Measurements from ENCODE around the gene CLEC16A. TPM values are rescaled to one million over a fixed set of nuclear protein-coding genes. Genes with fewer than 3 reads are reported as not detected.

The CLEC16A gene
- total and polyA plus RNA-seq, 5 donors from 2014 or later = 11.8 to 38.9 (median 12.3) TPM

DNA sequence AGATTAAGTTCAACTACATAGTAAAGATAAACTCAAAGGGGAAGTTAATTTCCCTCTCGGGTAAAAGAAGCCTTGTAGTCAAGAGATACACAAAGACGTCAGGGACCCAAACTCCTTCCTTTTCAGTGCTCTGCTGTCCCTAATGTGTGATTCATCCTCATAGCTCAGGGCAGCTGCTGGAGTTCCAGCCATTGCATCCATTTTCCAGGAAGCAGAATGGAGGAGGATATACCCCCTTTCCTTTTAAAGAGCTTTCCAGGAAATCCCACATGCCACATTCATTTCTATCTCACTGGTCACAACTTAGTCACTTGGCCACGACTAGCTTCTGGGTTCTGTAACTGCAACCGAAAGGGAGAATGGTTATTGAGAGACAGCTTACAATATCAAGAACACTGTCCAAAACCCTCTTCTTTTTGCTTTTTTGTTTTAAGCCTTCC lies 216.3 kb downstream of the CLEC16A start:
- Histone ChIP-seq H3K27ac (ENCODE audit: insufficient read depth, low read length, poor library complexity, severe bottlenecking) (no peak overlapping the region), H3K36me3 (ENCODE audit: control insufficient read depth, insufficient read depth, low read length) (no peaks in the 10 kb centered on the region), H3K4me1 (ENCODE audit: control insufficient read depth, insufficient read depth, low read length, poor library complexity, severe bottlenecking) (no peaks in the 10 kb centered on the region), H3K9me3 (ENCODE audit: control insufficient read depth in 2 of 2, low read length in 2 of 2) (no peaks in the 10 kb centered on the region), H3K27me3 (ENCODE audit: control insufficient read depth, insufficient read depth, low read length) (no peaks in the 10 kb centered on the region), H3K4me3 (ENCODE audit: low read depth, low read length) (no peak overlapping the region)
- DNase-seq (peak in 1 of 3 donors; percentile 86), ATAC-seq (ENCODE audit: low read depth in 2 of 2) (no peak)
- Mint-ChIP-seq H3K9me3 (no peaks in the 10 kb centered on the region), H3K27ac (peak overlapping the region; percentile 46 to 59 (median 50)), H3K27me3 (no peaks in the 10 kb centered on the region), H3K4me3 (no peak overlapping the region), H3K4me1 (peaks cover 4 to 24% (median 7%) of the 10 kb centered on the region in 4 donors), H3K36me3 (peaks cover 11% of the 10 kb centered on the region)

DNA sequence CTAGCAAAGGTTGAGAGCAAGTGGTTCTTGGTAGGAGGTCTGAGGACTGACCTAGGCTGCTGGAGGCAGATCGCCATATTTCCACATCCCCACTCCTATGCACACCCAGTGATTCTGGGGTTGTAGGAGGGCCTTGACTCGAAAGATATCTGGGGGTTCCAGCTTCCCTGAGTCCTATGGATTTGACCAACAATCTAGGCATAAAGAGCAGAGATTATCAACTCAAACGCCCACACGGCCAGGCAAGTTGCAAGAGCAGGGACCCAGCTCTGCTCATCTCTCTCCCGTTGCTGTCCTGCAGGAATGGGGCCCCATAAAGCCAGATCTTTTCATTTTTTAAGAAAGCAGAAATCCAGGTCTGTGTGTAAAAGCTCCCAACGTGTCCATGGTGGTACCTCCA lies 217.1 kb downstream of the CLEC16A start:
- ATAC-seq (ENCODE audit: low read depth in 2 of 2) = no peak
- no peak for DNase-seq
- H3K36me3 ChIP-seq (ENCODE audit: control insufficient read depth, insufficient read depth, low read length) = peaks cover 3% of the 10 kb centered on the region
- H3K4me1 ChIP-seq (ENCODE audit: control insufficient read depth, insufficient read depth, low read length, poor library complexity, severe bottlenecking) = no peaks in the 10 kb centered on the region
- H3K27me3 ChIP-seq (ENCODE audit: control insufficient read depth, insufficient read depth, low read length) = no peaks in the 10 kb centered on the region
- H3K27ac Mint-ChIP-seq = peak overlapping the region in 1 of 3 donors; percentile 50
- H3K4me3 Mint-ChIP-seq = no peak overlapping the region
- H3K4me3 ChIP-seq (ENCODE audit: low read depth, low read length) = no peak overlapping the region
- no peak overlapping the region for H3K27ac ChIP-seq (ENCODE audit: insufficient read depth, low read length, poor library complexity, severe bottlenecking)
- no peaks in the 10 kb centered on the region for H3K9me3 ChIP-seq (ENCODE audit: control insufficient read depth in 2 of 2, low read length in 2 of 2)
- H3K36me3 Mint-ChIP-seq = peaks cover 13% of the 10 kb centered on the region
- H3K4me1 Mint-ChIP-seq = peaks cover 4 to 21% (median 7%) of the 10 kb centered on the region in 4 donors
- no peaks in the 10 kb centered on the region for H3K9me3 Mint-ChIP-seq
- H3K27me3 Mint-ChIP-seq = no peaks in the 10 kb centered on the region

DNA sequence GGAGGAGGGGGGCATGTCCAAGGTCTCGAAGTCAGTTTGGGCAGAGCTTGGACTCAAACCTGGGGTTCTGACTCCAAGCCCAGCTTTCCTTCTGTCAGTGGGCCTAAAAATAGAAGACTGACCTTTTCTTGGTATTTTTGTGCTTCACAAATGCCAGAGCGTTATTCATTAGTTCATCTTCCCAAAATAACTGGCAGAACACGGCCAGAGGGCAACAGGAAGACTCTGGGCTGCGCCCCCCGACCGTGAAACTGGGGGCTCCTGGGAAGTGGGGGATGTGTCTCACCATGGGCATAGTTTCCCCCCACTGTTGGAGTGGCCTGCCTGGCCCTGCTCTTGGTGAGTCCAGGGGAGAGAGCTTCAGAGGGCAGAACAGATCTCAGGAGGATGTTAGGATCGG lies 217.6 kb downstream of the CLEC16A start:
- peaks cover 7% of the 10 kb centered on the region for H3K36me3 ChIP-seq (ENCODE audit: control insufficient read depth, insufficient read depth, low read length)
- H3K27me3 ChIP-seq (ENCODE audit: control insufficient read depth, insufficient read depth, low read length) = no peaks in the 10 kb centered on the region
- no peaks in the 10 kb centered on the region for H3K4me1 ChIP-seq (ENCODE audit: control insufficient read depth, insufficient read depth, low read length, poor library complexity, severe bottlenecking)
- H3K9me3 ChIP-seq (ENCODE audit: control insufficient read depth in 2 of 2, low read length in 2 of 2) = no peaks in the 10 kb centered on the region
- no peak overlapping the region for H3K4me3 Mint-ChIP-seq
- ATAC-seq (ENCODE audit: low read depth in 2 of 2) (no peak), DNase-seq (no peak)
- H3K27me3 Mint-ChIP-seq = no peaks in the 10 kb centered on the region
- peaks cover 4 to 19% (median 7%) of the 10 kb centered on the region in 4 donors for H3K4me1 Mint-ChIP-seq
- H3K27ac Mint-ChIP-seq = no peak overlapping the region
- H3K36me3 Mint-ChIP-seq = peaks cover 16% of the 10 kb centered on the region
- no peak overlapping the region for H3K27ac ChIP-seq (ENCODE audit: insufficient read depth, low read length, poor library complexity, severe bottlenecking)
- H3K9me3 Mint-ChIP-seq = no peaks in the 10 kb centered on the region
- no peak overlapping the region for H3K4me3 ChIP-seq (ENCODE audit: low read depth, low read length)

DNA sequence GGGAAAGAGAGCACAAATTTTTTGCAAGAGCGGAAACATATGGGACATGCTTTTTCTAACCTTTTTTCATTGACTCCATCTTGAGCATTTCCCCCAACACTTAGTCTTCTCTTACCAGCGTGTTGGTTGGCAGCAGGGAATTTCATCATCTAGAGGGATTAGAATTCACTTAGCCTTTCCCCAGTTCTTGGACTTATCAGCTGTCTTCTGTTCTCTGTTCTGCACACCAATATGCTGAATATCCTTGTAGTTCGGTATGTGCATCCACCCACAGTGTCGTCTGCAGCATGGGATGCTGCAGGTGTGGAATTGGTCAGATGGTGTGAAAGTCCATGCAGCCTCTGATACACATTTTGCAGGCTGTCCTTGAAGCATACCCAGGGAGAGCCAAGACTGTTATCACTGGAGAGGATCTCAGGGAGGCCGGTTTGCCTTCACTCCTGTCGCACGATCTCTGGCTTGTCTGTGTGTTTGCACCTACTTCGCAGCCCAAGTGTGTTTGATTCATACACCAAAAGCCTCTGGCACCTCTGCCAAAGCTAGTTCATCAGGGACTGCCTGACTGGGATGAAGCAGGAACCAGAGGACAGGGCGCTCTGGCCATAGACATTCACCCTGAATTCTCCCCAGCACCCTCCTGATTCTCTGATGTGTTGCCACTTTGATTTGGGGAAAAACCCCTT lies 218.4 kb downstream of the CLEC16A start:
- peaks cover 4 to 13% (median 7%) of the 10 kb centered on the region in 4 donors for H3K4me1 Mint-ChIP-seq
- H3K27me3 ChIP-seq (ENCODE audit: control insufficient read depth, insufficient read depth, low read length) = no peaks in the 10 kb centered on the region
- H3K4me1 ChIP-seq (ENCODE audit: control insufficient read depth, insufficient read depth, low read length, poor library complexity, severe bottlenecking) = no peaks in the 10 kb centered on the region
- H3K9me3 ChIP-seq (ENCODE audit: control insufficient read depth in 2 of 2, low read length in 2 of 2) = no peaks in the 10 kb centered on the region
- no peaks in the 10 kb centered on the region for H3K9me3 Mint-ChIP-seq
- H3K27me3 Mint-ChIP-seq = no peaks in the 10 kb centered on the region
- peaks cover 23% of the 10 kb centered on the region for H3K36me3 Mint-ChIP-seq
- H3K27ac Mint-ChIP-seq = peak overlapping the region in 1 of 3 donors; percentile 43
- ATAC-seq (ENCODE audit: low read depth in 2 of 2) = no peak
- no peak overlapping the region for H3K4me3 Mint-ChIP-seq
- no peak for DNase-seq
- no peak overlapping the region for H3K27ac ChIP-seq (ENCODE audit: insufficient read depth, low read length, poor library complexity, severe bottlenecking)
- no peak overlapping the region for H3K4me3 ChIP-seq (ENCODE audit: low read depth, low read length)
- peaks cover 14% of the 10 kb centered on the region for H3K36me3 ChIP-seq (ENCODE audit: control insufficient read depth, insufficient read depth, low read length)

DNA sequence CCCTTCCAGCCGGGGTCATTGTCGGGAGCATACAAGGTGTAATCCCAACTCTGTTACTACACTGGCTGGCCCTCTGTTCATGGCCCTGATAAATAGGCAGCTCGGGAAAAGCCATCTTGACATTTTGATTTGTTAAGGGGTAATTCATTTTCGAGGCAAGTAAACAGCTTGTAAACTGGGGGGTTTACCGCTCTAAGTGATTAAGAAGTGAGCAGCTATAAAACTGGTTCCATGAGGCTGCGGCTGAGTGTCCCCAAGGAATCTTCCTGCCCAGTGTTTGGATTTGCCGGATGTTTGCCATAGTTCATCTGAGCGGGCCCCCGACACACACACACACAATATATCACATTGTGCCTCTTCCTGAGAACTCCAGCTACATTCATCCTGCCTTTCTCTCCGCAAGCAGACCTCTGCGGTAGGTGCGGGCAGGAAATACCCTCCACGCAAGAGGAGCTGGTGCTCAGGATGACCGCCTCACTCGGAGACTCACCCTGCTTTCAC lies 219.4 kb downstream of the CLEC16A start:
- Histone ChIP-seq H3K27ac (ENCODE audit: insufficient read depth, low read length, poor library complexity, severe bottlenecking) (no peak overlapping the region), H3K4me1 (ENCODE audit: control insufficient read depth, insufficient read depth, low read length, poor library complexity, severe bottlenecking) (no peaks in the 10 kb centered on the region), H3K9me3 (ENCODE audit: control insufficient read depth in 2 of 2, low read length in 2 of 2) (no peaks in the 10 kb centered on the region), H3K36me3 (ENCODE audit: control insufficient read depth, insufficient read depth, low read length) (peaks cover 20% of the 10 kb centered on the region), H3K4me3 (ENCODE audit: low read depth, low read length) (no peak overlapping the region), H3K27me3 (ENCODE audit: control insufficient read depth, insufficient read depth, low read length) (no peaks in the 10 kb centered on the region)
- Mint-ChIP-seq H3K4me3 (no peak overlapping the region), H3K4me1 (peaks cover 4 to 11% (median 5%) of the 10 kb centered on the region in 4 donors), H3K36me3 (peaks cover 26% of the 10 kb centered on the region), H3K27me3 (no peaks in the 10 kb centered on the region), H3K9me3 (no peaks in the 10 kb centered on the region), H3K27ac (no peak overlapping the region)
- DNase-seq (no peak), ATAC-seq (ENCODE audit: low read depth in 2 of 2) (no peak)

DNA sequence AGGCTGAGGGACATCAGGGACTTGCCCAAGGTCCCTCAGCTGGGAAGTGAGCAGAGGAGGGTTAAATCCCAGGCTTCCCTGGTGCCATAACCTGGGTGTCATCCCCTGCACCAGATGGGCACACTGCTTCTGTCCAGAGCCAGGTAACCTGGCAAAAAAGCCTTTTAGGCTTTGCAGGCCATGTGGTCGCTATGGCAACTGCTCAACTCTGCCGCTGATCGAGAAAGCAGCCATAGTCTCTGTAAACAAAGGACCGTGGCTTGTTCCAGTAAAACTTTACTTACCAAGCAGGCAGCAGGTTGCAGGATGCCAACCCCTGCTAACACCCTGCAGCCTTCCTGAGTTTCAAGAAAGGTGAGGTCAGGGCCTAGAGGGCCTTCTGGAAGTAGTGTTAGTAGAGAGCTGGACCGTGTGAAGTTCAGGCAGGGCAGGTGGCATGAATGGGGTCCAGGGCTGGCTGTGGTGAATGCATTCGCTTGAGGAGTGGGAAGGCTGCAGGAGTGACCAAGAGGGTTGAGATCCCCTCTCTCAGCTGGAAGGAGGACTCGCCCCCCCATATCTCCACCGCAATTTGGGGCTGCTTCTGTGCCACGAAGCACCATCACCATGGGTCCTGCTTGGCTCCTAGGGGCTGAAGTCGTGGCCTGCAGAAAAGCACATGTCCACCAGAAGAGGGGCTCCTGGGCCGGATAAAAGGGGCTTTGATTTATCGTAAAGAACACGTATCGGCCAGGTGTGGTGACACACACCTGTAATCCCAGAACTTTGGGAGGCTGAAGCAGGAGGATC lies 220.3 kb downstream of the CLEC16A start:
- no peak overlapping the region for H3K27ac ChIP-seq (ENCODE audit: insufficient read depth, low read length, poor library complexity, severe bottlenecking)
- H3K27me3 Mint-ChIP-seq = no peaks in the 10 kb centered on the region
- H3K4me1 ChIP-seq (ENCODE audit: control insufficient read depth, insufficient read depth, low read length, poor library complexity, severe bottlenecking) = no peaks in the 10 kb centered on the region
- no peak overlapping the region for H3K4me3 Mint-ChIP-seq
- H3K27me3 ChIP-seq (ENCODE audit: control insufficient read depth, insufficient read depth, low read length) = no peaks in the 10 kb centered on the region
- no peak for DNase-seq
- peak overlapping the region in 1 of 3 donors; percentile 23 for H3K27ac Mint-ChIP-seq
- no peaks in the 10 kb centered on the region for H3K9me3 Mint-ChIP-seq
- H3K4me3 ChIP-seq (ENCODE audit: low read depth, low read length) = no peak overlapping the region
- no peak for ATAC-seq (ENCODE audit: low read depth in 2 of 2)
- peaks cover 20% of the 10 kb centered on the region for H3K36me3 ChIP-seq (ENCODE audit: control insufficient read depth, insufficient read depth, low read length)
- H3K36me3 Mint-ChIP-seq = peaks cover 25% of the 10 kb centered on the region
- no peaks in the 10 kb centered on the region for H3K9me3 ChIP-seq (ENCODE audit: control insufficient read depth in 2 of 2, low read length in 2 of 2)
- peaks cover 4 to 11% (median 5%) of the 10 kb centered on the region in 4 donors for H3K4me1 Mint-ChIP-seq

DNA sequence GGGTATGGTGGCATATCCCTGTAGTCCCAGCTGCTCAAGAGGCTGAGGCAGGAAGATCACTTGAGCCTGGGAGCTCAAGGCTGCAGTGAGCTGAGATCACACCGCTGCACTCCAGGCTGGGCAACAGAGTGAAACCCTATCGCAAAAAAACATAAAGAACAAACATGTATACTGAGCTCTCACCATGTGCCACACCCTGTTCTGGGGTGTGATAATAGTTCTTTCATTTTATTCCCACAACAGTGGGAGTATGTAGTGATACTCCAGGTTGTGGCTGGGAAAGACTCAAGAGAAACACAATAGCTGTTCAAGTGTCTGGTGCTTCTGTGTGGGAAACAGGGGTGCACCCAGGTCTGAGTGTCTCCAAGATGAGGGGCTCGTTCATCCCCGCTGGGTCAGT lies 221.0 kb downstream of the CLEC16A start:
- Mint-ChIP-seq H3K36me3 (peaks cover 19% of the 10 kb centered on the region), H3K27ac (no peak overlapping the region), H3K4me3 (no peak overlapping the region), H3K4me1 (peaks cover 4 to 7% (median 5%) of the 10 kb centered on the region in 4 donors), H3K27me3 (no peaks in the 10 kb centered on the region), H3K9me3 (no peaks in the 10 kb centered on the region)
- no peaks in the 10 kb centered on the region for H3K9me3 ChIP-seq (ENCODE audit: control insufficient read depth in 2 of 2, low read length in 2 of 2)
- DNase-seq (no peak), ATAC-seq (ENCODE audit: low read depth in 2 of 2) (no peak)
- H3K4me1 ChIP-seq (ENCODE audit: control insufficient read depth, insufficient read depth, low read length, poor library complexity, severe bottlenecking) = no peaks in the 10 kb centered on the region
- no peak overlapping the region for H3K4me3 ChIP-seq (ENCODE audit: low read depth, low read length)
- peaks cover 20% of the 10 kb centered on the region for H3K36me3 ChIP-seq (ENCODE audit: control insufficient read depth, insufficient read depth, low read length)
- no peak overlapping the region for H3K27ac ChIP-seq (ENCODE audit: insufficient read depth, low read length, poor library complexity, severe bottlenecking)
- H3K27me3 ChIP-seq (ENCODE audit: control insufficient read depth, insufficient read depth, low read length) = no peaks in the 10 kb centered on the region
